Right cardiac atrium (tissue), 5 donors: Measurements from ENCODE around the gene LSAMP. TPM values are rescaled to one million over a fixed set of nuclear protein-coding genes. Genes with fewer than 3 reads are reported as not detected.
A peak's percentile ranks its signal among the peaks of the same experiment; 100 is the strongest.
"Not testable (repeated sequence)": the region's sequence is repeated elsewhere in the genome, so short reads cannot be mapped to it uniquely, and the experiment has no call there.

Experiments used
- ATAC-seq, 2 donors: fragments of 200-7000 bp; cut with Tn5 transposase; one replicate each; pipeline versions ENCODE4 v1.8.0 to v1.9.1; 2020; ENCODE audit warnings: moderate library complexity in 2 of 2, mild to moderate bottlenecking in 1 of 2
- DNase-seq, 3 donors: peaks; one replicate each; pipeline ENCODE4 v3.0.0-alpha.2; 2020
- H3K27ac ChIP-seq: one replicate; pipeline ENCODE4 v1.5.1; 2013; ENCODE audit warnings: mild to moderate bottlenecking, low read length, control low read depth, moderate library complexity
- H3K27me3 ChIP-seq: one replicate; pipeline ENCODE4 v1.6.1; 2013; ENCODE audit not compliant: control insufficient read depth, insufficient read depth
- H3K4me1 ChIP-seq: one replicate; pipeline ENCODE4 v1.6.1; 2013; ENCODE audit warnings: low read length; ENCODE audit not compliant: control insufficient read depth, insufficient read depth
- H3K4me3 ChIP-seq: one replicate; pipeline ENCODE4 v1.5.1; 2013; ENCODE audit warnings: low read length, control low read depth
- H3K9me3 ChIP-seq: one replicate; pipeline ENCODE4 v1.6.1; 2013; ENCODE audit warnings: low read length; ENCODE audit not compliant: control insufficient read depth
- WGBS: extraction: QIAGEN DNeasy Blood & Tissue Kit; methylation state at CpG from one replicate; pipeline ENCODE4 v1.1.7; 2013; 5-methylcytosine and 5-hydroxymethylcytosine counted together
- intact Hi-C, 4 donors: fragments of 100-400 bp; cut with DNase I; formaldehyde crosslinking; loops; one replicate each; pipeline versions ENCODE4 v1.11.0 to v1.14.0; 2022 to 2023
- polyA plus RNA-seq: library from polyadenylated mRNA; stranded (reverse); fragments of 200-250 nt; gene quantifications from one replicate; pipeline ENCODE4 v1.2.3, GENCODE V29; 2013
- total RNA-seq, 4 donors: library from RNA; stranded (reverse); fragmentation: NEBNext Ultra II Directional; extraction: Animal tissue kit (Norgen Biotek cat#: 25700); gene quantifications; one replicate each; pipeline ENCODE4 v1.2.1, GENCODE V29; 2021
- donor health status: healthy with polysubstance abuse.
- donor health status: DM: no; HTN: yes; CAD: no.
- donor health status: DM: no; HTN: no; CAD: no.
- donor health status: DM: no; HTN: yes; CAD: no; lungs with severe emphysema.
- donor health status: DM: yes; HTN: yes; CAD: no.

The LSAMP gene
- total and polyA plus RNA-seq, 5 donors = 1.4 to 6.2 (median 3.7) TPM

- Histone ChIP-seq H3K27me3 (no peaks in the 10 kb centered on the region), H3K27ac (no peak overlapping the region), H3K9me3 (no peaks in the 10 kb centered on the region), H3K4me1 (no peaks in the 10 kb centered on the region), H3K4me3 (no peak overlapping the region)
- intact Hi-C loops = no loop called here
- 0% methylated on average over 1 of the region's 1 CpG for WGBS
- no peak for ATAC-seq
- DNase-seq = no peak
Observed at GRCh38 chr3:116240261-116240660, 205.0 kb downstream of the LSAMP start.

GRCh38 chr3:116238846-116239565, 206.3 kb downstream of the LSAMP start:
- H3K4me1 ChIP-seq = no peaks in the 10 kb centered on the region
- H3K27ac ChIP-seq = no peak overlapping the region
- intact Hi-C loops = no loop called here
- no peaks in the 10 kb centered on the region for H3K9me3 ChIP-seq
- no peak overlapping the region for H3K4me3 ChIP-seq
- no peaks in the 10 kb centered on the region for H3K27me3 ChIP-seq
- DNase-seq (no peak), ATAC-seq (no peak)
- WGBS = 25% methylated on average over 2 of the region's 2 CpGs

GRCh38 chr3:116233711-116234357, 211.5 kb downstream of the LSAMP start:
- H3K4me3 ChIP-seq = no peak overlapping the region
- no peak for DNase-seq
- H3K4me1 ChIP-seq = no peaks in the 10 kb centered on the region
- no peak for ATAC-seq
- intact Hi-C loops = no loop called here
- H3K9me3 ChIP-seq = no peaks in the 10 kb centered on the region
- H3K27ac ChIP-seq = no peak overlapping the region
- H3K27me3 ChIP-seq = no peaks in the 10 kb centered on the region
- 30% methylated on average over 4 of the region's 4 CpGs for WGBS

GRCh38 chr3:116230431-116231020, 214.8 kb downstream of the LSAMP start:
- intact Hi-C loops = no loop called here
- 81% methylated on average over 5 of the region's 5 CpGs for WGBS
- H3K4me1 ChIP-seq = no peaks in the 10 kb centered on the region
- no peak overlapping the region for H3K4me3 ChIP-seq
- H3K27ac ChIP-seq = no peak overlapping the region
- no peaks in the 10 kb centered on the region for H3K27me3 ChIP-seq
- DNase-seq = peak in 1 of 3 donors; percentile 33
- no peak for ATAC-seq
- H3K9me3 ChIP-seq = no peaks in the 10 kb centered on the region

GRCh38 chr3:116226266-116226665, 219.0 kb downstream of the LSAMP start:
- DNase-seq = no peak
- intact Hi-C loops = no loop called here
- 66% methylated on average over 1 of the region's 1 CpG for WGBS
- Histone ChIP-seq H3K4me3 (no peak overlapping the region), H3K4me1 (no peaks in the 10 kb centered on the region), H3K9me3 (no peaks in the 10 kb centered on the region), H3K27me3 (no peaks in the 10 kb centered on the region), H3K27ac (no peak overlapping the region)
- ATAC-seq = no peak

- H3K27me3 ChIP-seq = no peaks in the 10 kb centered on the region
- H3K4me1 ChIP-seq = no peaks in the 10 kb centered on the region
- no peak for ATAC-seq
- intact Hi-C loops = no loop called here
- H3K4me3 ChIP-seq = no peak overlapping the region
- WGBS = 55% methylated on average over 4 of the region's 4 CpGs
- no peak overlapping the region for H3K27ac ChIP-seq
- DNase-seq = no peak
- H3K9me3 ChIP-seq = no peaks in the 10 kb centered on the region
Observed at GRCh38 chr3:116216761-116217160, 228.5 kb downstream of the LSAMP start.

GRCh38 chr3:116211901-116212300, 233.4 kb downstream of the LSAMP start:
- H3K9me3 ChIP-seq = no peaks in the 10 kb centered on the region
- 70% methylated on average over 2 of the region's 2 CpGs for WGBS
- H3K27ac ChIP-seq = no peak overlapping the region
- H3K27me3 ChIP-seq = no peaks in the 10 kb centered on the region
- ATAC-seq = no peak
- intact Hi-C loops = no loop called here
- no peak for DNase-seq
- no peak overlapping the region for H3K4me3 ChIP-seq
- no peaks in the 10 kb centered on the region for H3K4me1 ChIP-seq

GRCh38 chr3:116208830-116209229, 236.5 kb downstream of the LSAMP start:
- intact Hi-C loops, ATAC-seq, H3K9me3 ChIP-seq: not testable (repeated sequence)

GRCh38 chr3:116200956-116201690, 244.2 kb downstream of the LSAMP start:
- H3K27me3 ChIP-seq = no peaks in the 10 kb centered on the region
- H3K27ac ChIP-seq = no peak overlapping the region
- H3K4me1 ChIP-seq = no peaks in the 10 kb centered on the region
- DNase-seq (no peak), ATAC-seq (no peak)
- intact Hi-C loops = no loop called here
- no peaks in the 10 kb centered on the region for H3K9me3 ChIP-seq
- no peak overlapping the region for H3K4me3 ChIP-seq
- 78% methylated on average over 5 of the region's 5 CpGs for WGBS

More at GRCh38 chr3:116208830-116209229, 236.5 kb downstream of the LSAMP start:
- not testable (repeated sequence) for H3K4me1 ChIP-seq, H3K27me3 ChIP-seq, H3K4me3 ChIP-seq, H3K27ac ChIP-seq, DNase-seq
- 88% methylated on average over 15 of the region's 15 CpGs for WGBS

- intact Hi-C loops = no loop called here
- Histone ChIP-seq H3K9me3 (no peaks in the 10 kb centered on the region), H3K27me3 (no peaks in the 10 kb centered on the region), H3K27ac (no peak overlapping the region), H3K4me3 (no peak overlapping the region), H3K4me1 (no peaks in the 10 kb centered on the region)
- 91% methylated on average over 2 of the region's 2 CpGs for WGBS
- DNase-seq (no peak), ATAC-seq (no peak)
Observed at GRCh38 chr3:116199063-116199462, 246.2 kb downstream of the LSAMP start.

GRCh38 chr3:116198087-116198486, 247.2 kb downstream of the LSAMP start:
- Histone ChIP-seq H3K4me1 (no peaks in the 10 kb centered on the region), H3K27me3 (no peaks in the 10 kb centered on the region), H3K9me3 (no peaks in the 10 kb centered on the region), H3K27ac (no peak overlapping the region), H3K4me3 (no peak overlapping the region)
- no peak for DNase-seq
- intact Hi-C loops = no loop called here
- no peak for ATAC-seq
- 37% methylated on average over 2 of the region's 2 CpGs for WGBS
